HS-27A (cell line): ENCODE data around the gene CELF4.

Source experiments
- DNase-seq: peaks from one replicate; pipeline ENCODE4 v3.0.0-alpha.2; 2012; ENCODE audit warnings: low read depth, missing footprints

Gene CELF4

DNA sequence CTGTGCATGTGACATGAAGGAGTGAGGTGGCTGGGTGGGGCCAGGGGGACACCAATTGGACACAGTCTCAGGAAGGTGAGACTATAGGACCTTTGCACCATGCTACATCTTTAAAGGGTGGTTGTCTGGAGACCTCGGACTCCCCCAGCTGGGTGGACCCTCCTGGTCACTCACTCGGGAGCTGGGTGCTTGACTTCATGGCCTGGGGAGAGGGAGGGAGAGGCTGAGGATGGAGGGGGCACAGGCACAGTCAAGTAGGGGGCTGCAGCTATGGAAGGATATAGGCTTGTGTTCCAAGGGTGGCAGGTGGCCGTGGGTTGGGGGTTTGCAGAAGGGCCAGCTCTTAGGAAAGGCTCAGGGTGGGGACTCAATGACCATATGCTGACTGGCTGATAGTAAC is 7.1 kb upstream of the CELF4 start:
- DNase-seq = no peak

GRCh38 chr18:37571266-37571665 is 5.7 kb upstream of the CELF4 start:
- DNase-seq = no peak

DNA sequence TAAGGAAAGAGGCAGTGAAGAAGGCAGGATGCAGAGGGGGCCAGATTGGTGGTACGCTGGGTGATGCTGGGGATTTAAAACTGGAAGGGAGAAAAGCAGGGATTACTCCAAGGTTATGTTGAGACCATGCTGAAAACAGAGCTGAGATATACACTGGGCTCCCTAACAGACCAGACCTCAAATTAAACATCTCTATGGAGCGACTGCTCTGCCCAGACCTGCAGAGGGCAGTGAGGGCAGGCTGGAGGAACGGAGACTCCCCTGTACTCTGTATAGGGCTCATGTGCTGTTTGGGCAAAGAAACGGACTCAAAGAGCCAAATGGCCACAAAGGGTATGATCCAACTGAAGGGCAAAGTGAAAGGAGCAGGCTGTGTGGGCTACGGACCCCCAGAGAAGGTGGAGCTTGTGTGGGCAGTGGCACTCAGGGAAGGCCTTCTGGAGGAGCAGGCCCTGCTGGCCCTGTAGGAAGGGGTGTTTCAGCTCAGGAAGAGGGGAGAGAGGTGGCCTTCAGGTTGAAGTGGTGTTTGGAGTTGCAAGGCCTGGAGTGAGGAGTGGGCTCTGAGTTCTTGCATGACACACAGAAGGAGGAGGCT is 4.8 kb upstream of the CELF4 start:
- DNase-seq = no peak

- DNase-seq = no peak
Measured at GRCh38 chr18:37568671-37569070, 3.1 kb upstream of the CELF4 start.

- DNase-seq = no peak
Measured at GRCh38 chr18:37567994-37568359, 2.4 kb upstream of the CELF4 start.

GRCh38 chr18:37567061-37567993 is 1.7 kb upstream of the CELF4 start:
- no peak for DNase-seq

GRCh38 chr18:37566479-37567060 is 972 bp upstream of the CELF4 start:
- DNase-seq = no peak

- no peak for DNase-seq
Measured at GRCh38 chr18:37565977-37566478, 430 bp upstream of the CELF4 start.

DNA sequence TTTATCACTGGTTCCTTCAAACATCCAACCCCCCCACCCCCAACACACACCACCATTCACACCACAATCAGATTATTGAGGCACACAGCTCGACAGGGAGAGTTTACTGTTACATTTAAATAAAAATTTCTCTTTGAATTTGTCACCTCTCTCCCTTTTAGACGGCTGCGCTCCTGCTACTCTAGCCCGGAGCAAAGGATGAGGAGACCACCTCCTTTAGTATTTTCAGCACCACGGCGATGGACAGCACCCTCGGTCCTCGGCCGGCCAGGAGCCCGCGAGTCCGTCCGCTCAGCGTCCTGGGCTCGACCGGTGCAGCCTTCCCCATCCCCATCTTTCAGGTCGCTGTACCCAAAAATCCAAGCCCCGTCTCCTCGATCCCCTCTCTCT is 892 bp downstream of the CELF4 start:
- no peak for DNase-seq

DNA sequence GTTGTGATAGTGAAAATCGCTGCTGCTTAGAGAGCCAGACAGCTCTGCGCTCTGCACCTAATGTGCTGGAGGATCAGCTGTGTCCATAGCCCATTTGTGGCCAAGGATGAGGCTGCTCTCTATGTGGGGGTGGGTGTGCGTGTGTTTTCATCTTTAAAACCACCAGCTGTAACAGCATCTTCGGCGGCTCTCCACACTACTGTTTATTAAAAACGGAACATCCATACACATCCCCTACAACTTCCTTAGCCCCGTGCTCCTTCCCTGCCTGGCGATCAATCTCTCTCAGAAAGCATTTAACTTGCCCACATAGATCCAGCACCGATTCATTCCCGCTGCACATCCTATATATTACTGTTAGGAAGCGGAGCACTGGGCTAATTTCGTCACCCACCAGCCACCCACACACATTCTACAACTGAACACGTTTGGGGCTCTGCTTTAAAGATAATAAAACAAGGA is 1.6 kb downstream of the CELF4 start:
- no peak for DNase-seq

GRCh38 chr18:37561986-37562385 is 3.6 kb downstream of the CELF4 start:
- no peak for DNase-seq

GRCh38 chr18:37560003-37560402 is 5.6 kb downstream of the CELF4 start:
- no peak for DNase-seq

DNA sequence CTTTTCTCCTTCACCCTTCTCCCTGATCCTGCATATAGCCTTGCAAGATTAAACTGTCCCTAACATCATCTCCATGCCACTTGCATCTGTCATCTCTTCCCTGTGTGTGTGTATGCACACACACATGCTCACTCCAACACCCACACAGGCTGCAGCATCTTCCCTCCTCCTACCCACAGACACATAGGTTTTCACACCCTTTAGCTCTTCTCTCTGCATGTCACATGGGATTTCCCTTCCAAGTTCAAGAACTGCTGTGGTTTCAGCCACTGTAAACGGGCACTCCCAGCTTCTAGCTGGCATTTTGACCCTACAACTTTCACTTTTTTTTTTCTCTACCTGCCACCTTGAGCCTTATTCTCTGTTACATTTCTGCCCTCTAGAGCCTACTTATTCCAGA is 6.4 kb downstream of the CELF4 start:
- DNase-seq = no peak

GRCh38 chr18:37554399-37554787 is 11.2 kb downstream of the CELF4 start:
- DNase-seq = no peak

DNA sequence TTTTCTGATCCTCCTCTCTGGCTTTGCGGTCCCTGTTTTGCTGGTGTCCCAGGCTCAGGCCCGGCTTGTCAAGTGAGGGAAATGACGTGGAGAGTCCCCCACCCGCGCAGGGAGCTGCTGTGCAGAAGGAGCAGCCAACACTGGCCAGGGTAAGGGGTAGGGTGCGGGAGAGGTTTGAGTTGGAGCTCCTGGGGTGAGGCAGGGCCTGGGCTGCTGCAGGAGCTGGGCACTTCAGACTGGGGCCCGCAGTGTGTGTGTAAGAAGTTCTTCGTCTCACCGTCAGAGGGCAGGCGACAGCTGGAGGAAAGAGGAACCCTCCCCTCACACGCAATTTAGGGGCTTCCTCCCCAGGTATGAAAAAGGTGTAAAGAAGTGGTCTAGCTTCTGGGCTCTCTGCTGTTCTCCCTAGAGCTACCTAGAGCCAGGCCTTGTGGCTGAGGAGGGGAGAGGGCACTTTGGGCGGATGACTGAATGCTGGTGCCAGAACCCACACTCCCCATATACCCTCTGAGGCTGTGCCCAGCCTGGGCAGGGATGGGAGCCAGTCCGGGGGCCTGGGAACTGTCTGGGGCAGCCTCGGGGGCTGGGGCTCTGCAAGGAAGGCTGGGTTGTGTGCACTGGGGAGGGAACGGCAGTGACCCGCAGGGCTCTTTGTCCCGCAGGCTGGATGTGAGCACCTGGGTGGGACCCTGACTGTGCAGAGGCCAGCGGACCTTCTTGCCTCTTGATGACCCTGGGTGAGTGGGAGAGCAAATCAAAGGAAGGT is 11.8 kb downstream of the CELF4 start:
- DNase-seq = no peak

GRCh38 chr18:37552286-37552685 is 13.3 kb downstream of the CELF4 start:
- no peak for DNase-seq

DNA sequence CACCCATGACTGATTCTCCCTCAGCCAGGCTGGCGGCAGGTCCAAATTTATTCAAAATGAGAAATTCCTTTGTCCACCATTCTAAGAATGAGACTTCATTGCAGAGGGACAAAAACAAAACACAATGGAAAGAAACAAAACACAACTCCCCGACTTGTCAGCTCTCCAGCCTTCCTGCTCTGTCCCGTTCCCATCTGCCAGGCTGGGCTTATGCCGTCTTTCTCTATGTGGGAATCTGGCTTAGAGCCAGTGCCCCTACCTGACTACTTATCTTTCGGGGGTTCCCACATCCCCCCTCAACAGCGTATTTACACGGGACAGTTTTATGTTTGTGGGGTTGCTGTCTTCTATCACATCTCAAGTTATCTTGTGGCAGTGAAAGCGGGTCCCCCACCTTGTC is 13.8 kb downstream of the CELF4 start:
- no peak for DNase-seq

GRCh38 chr18:37551249-37551648 is 14.3 kb downstream of the CELF4 start:
- DNase-seq = no peak

- no peak for DNase-seq
Measured at GRCh38 chr18:37550118-37550875, 15.3 kb downstream of the CELF4 start.

DNA sequence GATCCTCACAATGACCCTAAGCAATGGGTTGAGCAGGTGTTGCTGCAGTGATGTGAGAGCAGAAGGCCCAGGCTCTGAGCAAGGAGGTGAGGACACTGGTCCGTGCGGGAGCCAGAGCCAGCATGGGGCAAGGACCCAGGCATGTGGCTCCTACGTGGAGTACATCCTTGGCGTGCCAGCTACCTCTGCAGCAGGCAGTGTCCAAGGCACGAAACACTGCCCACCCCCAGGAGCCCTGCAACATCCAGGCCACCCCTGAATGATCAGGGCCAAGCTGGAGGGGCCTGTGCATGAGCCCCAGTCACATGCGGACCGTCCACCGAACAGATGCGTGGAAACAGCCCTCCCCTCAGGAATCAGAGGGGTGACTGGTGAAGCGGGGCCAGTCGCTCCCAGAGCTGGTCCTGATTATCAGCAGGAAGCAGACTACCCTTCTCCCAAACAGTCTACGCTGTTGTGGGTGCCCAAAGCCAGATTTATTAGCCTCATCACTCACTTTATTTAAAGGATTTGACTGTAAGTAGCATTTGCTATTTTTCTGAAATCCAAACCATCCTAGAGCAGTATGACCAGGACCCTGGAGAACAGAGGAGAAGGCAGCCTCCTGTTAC is 16.8 kb downstream of the CELF4 start:
- DNase-seq = no peak

- no peak for DNase-seq
Measured at GRCh38 chr18:37547196-37547827, 18.3 kb downstream of the CELF4 start.
